DMS114 treated with DMSO at 0.1 percent for 48 hours (cell line): ENCODE data around the gene CAPN3.

Source experiments
- DNase-seq: peaks from one replicate; lab custom pipeline; 2025; ENCODE audit not compliant: unreplicated experiment; lab: John Stamatoyannopoulos, UW

The CAPN3 gene

GRCh38 chr15:42392309-42393024, 33.2 kb downstream of the CAPN3 start:
- no peak for DNase-seq

GRCh38 chr15:42394106-42394505, 34.8 kb downstream of the CAPN3 start:
- no peak for DNase-seq

- no peak for DNase-seq
These were observed 36.5 kb downstream of the CAPN3 start for GRCh38 chr15:42395838-42396237.

- no peak for DNase-seq
These were observed 42.5 kb downstream of the CAPN3 start for GRCh38 chr15:42401544-42402454.

- DNase-seq: no peak
These were observed 43.3 kb downstream of the CAPN3 start for GRCh38 chr15:42402455-42403205.

- DNase-seq: no peak
These were observed 44.1 kb downstream of the CAPN3 start for GRCh38 chr15:42403389-42403788.

GRCh38 chr15:42404461-42405235, 45.3 kb downstream of the CAPN3 start:
- DNase-seq: no peak

GRCh38 chr15:42405863-42406482, 46.7 kb downstream of the CAPN3 start:
- DNase-seq: no peak

GRCh38 chr15:42408178-42408577, 48.9 kb downstream of the CAPN3 start:
- DNase-seq: no peak

GRCh38 chr15:42409011-42409410, 49.7 kb downstream of the CAPN3 start:
- no peak for DNase-seq

- DNase-seq: no peak
These were observed 52.6 kb downstream of the CAPN3 start for GRCh38 chr15:42411884-42412283.

GRCh38 chr15:42413920-42414319, 54.6 kb downstream of the CAPN3 start:
- no peak for DNase-seq

GRCh38 chr15:42419369-42419768, 60.1 kb downstream of the CAPN3 start:
- no peak for DNase-seq

- no peak for DNase-seq
These were observed 62.1 kb downstream of the CAPN3 start for GRCh38 chr15:42421376-42421775.

GRCh38 chr15:42427429-42428223, 68.3 kb downstream of the CAPN3 start:
- DNase-seq: no peak

GRCh38 chr15:42444415-42445063, 85.2 kb downstream of the CAPN3 start:
- no peak for DNase-seq

- no peak for DNase-seq
These were observed 86.2 kb downstream of the CAPN3 start for GRCh38 chr15:42445551-42445950.

GRCh38 chr15:42447599-42447998, 88.3 kb downstream of the CAPN3 start:
- no peak for DNase-seq

GRCh38 chr15:42448281-42448680, 89.0 kb downstream of the CAPN3 start:
- DNase-seq: no peak
